GM12864 (cell line): Measurements from ENCODE around the gene KRTAP9-2.
"Not testable (repeated sequence)": the region's sequence is repeated elsewhere in the genome, so short reads cannot be mapped to it uniquely, and the experiment has no call there.

Experiments used
- DNase-seq: peaks from one replicate; pipeline ENCODE4 v3.0.0-alpha.2; 2011; ENCODE audit warnings: low read depth
- H3K4me3 ChIP-seq: 2 replicates; pipeline ENCODE4 v1.5.1; 2011; ENCODE audit warnings: mild to moderate bottlenecking, low read depth, low read length, control low read depth
- TF ChIP-seq, protein P1 (sequence below): IDR thresholded peaks from 2 replicates; pipeline ENCODE4 v1.5.1; 2011; ENCODE audit warnings: low read depth, mild to moderate bottlenecking, moderate library complexity, low read length, control low read depth, inconsistent platforms; ENCODE audit errors: missing control alignments

The KRTAP9-2 gene

DNA sequence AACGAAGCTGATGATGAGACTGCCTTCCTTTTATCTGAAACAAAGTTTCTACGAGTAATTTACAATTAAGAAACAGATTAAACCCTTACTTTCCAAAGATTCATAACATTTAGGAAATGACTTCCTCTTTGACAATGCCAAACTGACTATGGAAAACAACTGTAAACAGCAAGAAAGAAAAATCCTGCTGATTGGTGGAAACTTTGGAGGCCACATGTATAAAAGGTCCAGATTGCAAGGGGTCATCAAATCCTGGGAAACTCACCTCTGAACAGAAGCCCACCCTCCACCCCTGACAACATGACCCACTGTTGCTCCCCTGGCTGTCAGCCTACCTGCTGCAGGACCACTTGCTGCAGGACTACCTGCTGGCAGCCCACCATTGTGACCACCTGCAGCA lies 38.6 kb downstream of the KRTAP9-2 start, which contains the start of gene KRTAP9-6:
Gene KRTAP9-6 (plus strand): TSS at position 301 of the 400 bp plus-strand sequence. CDS start 0 bp downstream, at position 301.
- no peak for DNase-seq
- TF ChIP-seq, protein P1, sequence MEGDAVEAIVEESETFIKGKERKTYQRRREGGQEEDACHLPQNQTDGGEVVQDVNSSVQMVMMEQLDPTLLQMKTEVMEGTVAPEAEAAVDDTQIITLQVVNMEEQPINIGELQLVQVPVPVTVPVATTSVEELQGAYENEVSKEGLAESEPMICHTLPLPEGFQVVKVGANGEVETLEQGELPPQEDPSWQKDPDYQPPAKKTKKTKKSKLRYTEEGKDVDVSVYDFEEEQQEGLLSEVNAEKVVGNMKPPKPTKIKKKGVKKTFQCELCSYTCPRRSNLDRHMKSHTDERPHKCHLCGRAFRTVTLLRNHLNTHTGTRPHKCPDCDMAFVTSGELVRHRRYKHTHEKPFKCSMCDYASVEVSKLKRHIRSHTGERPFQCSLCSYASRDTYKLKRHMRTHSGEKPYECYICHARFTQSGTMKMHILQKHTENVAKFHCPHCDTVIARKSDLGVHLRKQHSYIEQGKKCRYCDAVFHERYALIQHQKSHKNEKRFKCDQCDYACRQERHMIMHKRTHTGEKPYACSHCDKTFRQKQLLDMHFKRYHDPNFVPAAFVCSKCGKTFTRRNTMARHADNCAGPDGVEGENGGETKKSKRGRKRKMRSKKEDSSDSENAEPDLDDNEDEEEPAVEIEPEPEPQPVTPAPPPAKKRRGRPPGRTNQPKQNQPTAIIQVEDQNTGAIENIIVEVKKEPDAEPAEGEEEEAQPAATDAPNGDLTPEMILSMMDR, result no peak
- H3K4me3 ChIP-seq, result no peak within 1 kb of the TSS

DNA sequence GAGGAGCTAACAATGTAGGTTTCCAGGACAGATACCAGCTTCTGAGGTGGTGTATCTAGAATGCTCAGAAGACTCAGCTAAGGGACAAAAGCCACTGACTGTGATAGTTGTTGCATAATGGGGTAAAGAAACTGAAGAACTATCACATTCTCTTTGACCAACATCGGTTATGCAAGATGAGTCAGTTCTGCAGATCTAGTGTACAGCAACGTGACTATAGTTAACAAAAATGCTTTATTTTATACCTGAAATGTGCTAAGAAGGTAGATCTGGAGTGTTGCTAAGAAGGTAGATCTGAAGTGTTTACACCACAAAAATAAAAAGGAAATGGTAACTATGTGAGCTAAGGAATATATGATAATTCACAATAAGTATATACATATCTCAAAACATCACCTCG lies 41.3 kb downstream of the KRTAP9-2 start:
- no peak overlapping the region for H3K4me3 ChIP-seq
- no peak for DNase-seq
- TF ChIP-seq, protein P1, result no peak

DNA sequence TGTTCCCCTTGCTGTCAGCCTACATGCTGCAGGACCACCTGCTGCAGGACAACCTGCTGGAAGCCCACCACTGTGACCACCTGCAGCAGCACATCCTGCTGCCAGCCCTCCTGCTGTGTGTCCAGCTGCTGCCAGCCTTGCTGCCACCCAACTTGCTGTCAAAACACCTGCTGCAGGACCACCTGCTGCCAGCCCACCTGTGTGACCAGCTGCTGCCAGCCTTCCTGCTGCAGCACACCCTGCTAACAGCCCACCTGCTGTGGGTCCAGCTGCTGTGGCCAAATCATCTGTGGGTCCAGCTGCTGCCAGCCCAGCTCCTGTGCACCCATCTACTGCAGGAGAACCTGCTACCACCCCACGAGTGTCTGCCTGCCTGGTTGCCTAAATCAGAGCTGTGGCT lies 44.9 kb downstream of the KRTAP9-2 start:
- not testable (repeated sequence) for DNase-seq, H3K4me3 ChIP-seq

- no peak overlapping the region for H3K4me3 ChIP-seq
- DNase-seq, result no peak
- TF ChIP-seq, protein P1, result no peak
Measured at GRCh38 chr17:41271858-41272257, 45.4 kb downstream of the KRTAP9-2 start.

DNA sequence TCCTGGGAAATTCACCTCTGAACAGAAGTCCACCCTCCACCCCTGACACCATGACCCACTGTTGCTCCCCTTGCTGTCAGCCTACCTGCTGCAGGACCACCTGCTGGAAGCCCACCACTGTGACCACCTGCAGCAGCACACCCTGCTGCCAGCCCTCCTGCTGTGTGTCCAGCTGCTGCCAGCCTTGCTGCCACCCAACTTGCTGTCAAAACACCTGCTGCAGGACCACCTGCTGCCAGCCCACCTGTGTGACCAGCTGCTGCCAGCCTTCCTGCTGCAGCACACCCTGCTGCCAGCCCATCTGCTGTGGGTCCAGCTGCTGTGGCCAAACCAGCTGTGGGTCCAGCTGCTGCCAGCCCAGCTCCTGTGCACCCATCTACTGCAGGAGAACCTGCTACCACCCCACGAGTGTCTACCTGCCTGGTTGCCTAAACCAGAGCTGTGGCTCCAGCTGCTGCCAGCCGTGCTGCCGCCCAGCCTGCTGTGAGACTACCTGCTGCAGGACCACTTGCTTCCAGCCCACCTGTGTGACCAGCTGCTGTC lies 49.3 kb downstream of the KRTAP9-2 start, which contains the start of gene KRTAP9-7:
Gene KRTAP9-7 (plus strand): TSS at position 51 of the 543 bp plus-strand sequence. CDS start 0 bp downstream, at position 51.
- H3K4me3 ChIP-seq, DNase-seq: not testable (repeated sequence)
